DND-41 (cell line): ENCODE measurements around the gene COPZ1.

ENCODE experiments used
- ATAC-seq: fragments of 200-7000 bp; cut with Tn5 transposase; 3 replicates; pipeline ENCODE4 v1.9.1; 2021; ENCODE audit warnings: low read depth; ENCODE audit not compliant: insufficient read depth
- DNase-seq: peaks from one replicate; pipeline ENCODE4 v3.0.0-alpha.2; 2020
- H2AFZ ChIP-seq: 2 replicates; pipeline ENCODE4 v1.6.0; 2012; ENCODE audit warnings: low read depth, low read length
- H3K27ac ChIP-seq: 2 replicates; pipeline ENCODE4 v1.5.1; 2012; ENCODE audit warnings: low read length, inconsistent platforms
- H3K27me3 ChIP-seq: fragments of 200-600 bp; sonication (generic); 2 replicates; pipeline ENCODE4 v1.6.0; 2012; ENCODE audit warnings: low read length, mild to moderate bottlenecking, inconsistent platforms; ENCODE audit not compliant: insufficient read depth, poor library complexity
- H3K36me3 ChIP-seq: 2 replicates; pipeline ENCODE4 v1.5.1; 2012; ENCODE audit warnings: low read length, inconsistent platforms; ENCODE audit not compliant: insufficient read depth
- H3K4me1 ChIP-seq: 2 replicates; pipeline ENCODE4 v1.5.1; 2012; ENCODE audit warnings: mild to moderate bottlenecking, low read length; ENCODE audit not compliant: insufficient read depth
- H3K4me2 ChIP-seq: 2 replicates; pipeline ENCODE4 v1.6.0; 2012; ENCODE audit warnings: mild to moderate bottlenecking, moderate library complexity, low read length, inconsistent platforms; ENCODE audit not compliant: insufficient read depth
- H3K4me3 ChIP-seq, 2 experiments: fragments of 200-600 bp in 1 of 2; shearing (Covaris generic) in 1 of 2; 2 replicates each; pipeline ENCODE4 v1.5.1; 2012 to 2016; ENCODE audit warnings: inconsistent platforms in 2 of 2, low read length in 2 of 2, mild to moderate bottlenecking in 2 of 2, low read depth in 1 of 2, moderate library complexity in 1 of 2
- H3K79me2 ChIP-seq: 2 replicates; pipeline ENCODE4 v1.6.0; 2012; ENCODE audit warnings: low read length, inconsistent platforms; ENCODE audit not compliant: insufficient read depth
- H3K9ac ChIP-seq: 2 replicates; pipeline ENCODE4 v1.6.0; 2012; ENCODE audit warnings: low read depth, mild to moderate bottlenecking, inconsistent platforms, low read length, moderate library complexity
- H3K9me3 ChIP-seq: 2 replicates; pipeline ENCODE4 v1.5.1; 2012; ENCODE audit warnings: low read length, moderate library complexity, mild to moderate bottlenecking, inconsistent platforms; ENCODE audit not compliant: insufficient read depth, severe bottlenecking
- H4K20me1 ChIP-seq: 2 replicates; pipeline ENCODE4 v1.6.0; 2012; ENCODE audit warnings: low read length; ENCODE audit not compliant: insufficient read depth
- CTCF ChIP-seq: IDR thresholded peaks from 2 replicates; pipeline ENCODE4 v1.5.1; 2012; ENCODE audit warnings: borderline replicate concordance, low read length, moderate library complexity, mild to moderate bottlenecking; ENCODE audit not compliant: poor library complexity, severe bottlenecking; ENCODE audit errors: extremely low read depth
- EZH2 ChIP-seq: IDR thresholded peaks from 3 replicates; pipeline ENCODE4 v1.6.1; 2012; ENCODE audit warnings: borderline replicate concordance, low read depth, mild to moderate bottlenecking, moderate library complexity, low read length, inconsistent platforms; ENCODE audit not compliant: severe bottlenecking

The COPZ1 gene

GRCh38 chr12:54376596-54376995, 51.7 kb downstream of the COPZ1 start:
- Histone ChIP-seq H3K9ac (no peak overlapping the region), H3K4me2 (no peak overlapping the region), H3K36me3 (no peaks in the 10 kb centered on the region), H3K4me1 (peaks cover 21% of the 10 kb centered on the region), H3K9me3 (no peaks in the 10 kb centered on the region), H3K27me3 (peaks cover 8% of the 10 kb centered on the region), H2AFZ (no peak overlapping the region), H3K79me2 (no peaks in the 10 kb centered on the region), H3K27ac (no peak overlapping the region), H3K4me3 (no peak overlapping the region), H4K20me1 (no peaks in the 10 kb centered on the region)
- TF ChIP-seq EZH2 (no peak), CTCF (no peak)
- ATAC-seq (no peak), DNase-seq (no peak)

GRCh38 chr12:54377007-54377406, 52.1 kb downstream of the COPZ1 start:
- peaks cover 8% of the 10 kb centered on the region for H3K27me3 ChIP-seq
- no peaks in the 10 kb centered on the region for H3K9me3 ChIP-seq
- H3K27ac ChIP-seq: no peak overlapping the region
- no peak overlapping the region for H3K9ac ChIP-seq
- no peak for ATAC-seq
- H3K4me2 ChIP-seq: no peak overlapping the region
- DNase-seq: no peak
- peaks cover 17% of the 10 kb centered on the region for H3K4me1 ChIP-seq
- no peaks in the 10 kb centered on the region for H4K20me1 ChIP-seq
- no peak overlapping the region for H3K4me3 ChIP-seq
- no peaks in the 10 kb centered on the region for H3K79me2 ChIP-seq
- H3K36me3 ChIP-seq: no peaks in the 10 kb centered on the region
- no peak for TF ChIP-seq EZH2
- H2AFZ ChIP-seq: no peak overlapping the region

- DNase-seq (no peak), ATAC-seq (no peak)
- Histone ChIP-seq H3K9me3 (no peaks in the 10 kb centered on the region), H3K9ac (no peak overlapping the region), H3K4me1 (peaks cover 16% of the 10 kb centered on the region), H3K4me2 (peak overlapping the region; percentile 78; the same call in 1 of the 2 replicates), H3K79me2 (no peaks in the 10 kb centered on the region), H4K20me1 (no peaks in the 10 kb centered on the region), H3K4me3 (no peak overlapping the region), H3K36me3 (no peaks in the 10 kb centered on the region), H2AFZ (no peak overlapping the region), H3K27me3 (peaks cover 8% of the 10 kb centered on the region), H3K27ac (no peak overlapping the region)
- no peak for TF ChIP-seq CTCF
- no peak for TF ChIP-seq EZH2
Observed at GRCh38 chr12:54377797-54378515, 53.0 kb downstream of the COPZ1 start.

GRCh38 chr12:54378796-54379397, 54.0 kb downstream of the COPZ1 start:
- peak; percentile 43 for DNase-seq
- H3K4me1 ChIP-seq: peaks cover 16% of the 10 kb centered on the region
- H3K4me3 ChIP-seq: peak overlapping the region in 1 of 2 experiments; percentile 57; a peak in 3 of 4 replicates

More at GRCh38 chr12:54378796-54379397, 54.0 kb downstream of the COPZ1 start:
- Histone ChIP-seq H4K20me1 (no peaks in the 10 kb centered on the region), H2AFZ (peak overlapping the region; percentile 65), H3K27ac (0 out of 2 replicates have a peak overlapping the region, but pooled peaks have one; percentile 36), H3K36me3 (no peaks in the 10 kb centered on the region), H3K9ac (peak overlapping the region; percentile 49; the same call in 1 of the 2 replicates), H3K27me3 (peaks cover 8% of the 10 kb centered on the region), H3K4me2 (peak overlapping the region; percentile 78), H3K9me3 (no peaks in the 10 kb centered on the region), H3K79me2 (no peaks in the 10 kb centered on the region)
- TF ChIP-seq EZH2: no peak
- no peak for TF ChIP-seq CTCF
- ATAC-seq: peak; percentile 54
